Naive thymus-derived CD4-positive, alpha-beta T cell (primary cell): ENCODE data around the gene COX10. TPM values are rescaled to one million over a fixed set of nuclear protein-coding genes. Genes with fewer than 3 reads are reported as not detected.
"Not testable (repeated sequence)": the region's sequence is repeated elsewhere in the genome, so short reads cannot be mapped to it uniquely, and the experiment has no call there.

ENCODE experiments used
- ATAC-seq: fragments of 150-1000 bp; cut with Tn5 transposase; 2 replicates; pipeline ENCODE4 v1.10.0; 2021; ENCODE audit warnings: mild to moderate bottlenecking, moderate library complexity
- CTCF ChIA-PET: fragments of 350-600 bp; sonication (Branson Sonifier 250); formaldehyde crosslinking; loops from one replicate; lab custom pipeline; 2021; ENCODE audit warnings: antibody characterized with exemption; lab: Charles Lee
- POLR2A ChIA-PET: fragments of 350-600 bp; sonication (Branson Sonifier 250); formaldehyde crosslinking; loops from one replicate; lab custom pipeline; 2021; ENCODE audit warnings: antibody characterized with exemption, inconsistent platforms; lab: Charles Lee
- DNase-seq, 9 donors: peaks; one replicate each; pipeline versions ENCODE4 v3.0.0 to v3.0.0-alpha.2; 2020 to 2022; ENCODE audit warnings: mixed read lengths in 1 of 9
- H3K27ac ChIP-seq: one replicate; pipeline ENCODE4 v1.7.0; 2013; ENCODE audit warnings: mild to moderate bottlenecking, low read depth, low read length, moderate library complexity
- H3K27me3 ChIP-seq, 2 donors: one replicate each; pipeline ENCODE4 v1.7.0; 2013; ENCODE audit warnings: low read length in 2 of 2, mild to moderate bottlenecking in 2 of 2, moderate library complexity in 2 of 2; ENCODE audit not compliant: control insufficient read depth in 2 of 2, insufficient read depth in 2 of 2
- H3K36me3 ChIP-seq, 3 experiments: 1 replicate in 2 of 3; 2 replicates in 1 of 3; pipeline ENCODE4 v1.7.0; 2013; ENCODE audit warnings: low read length in 3 of 3, mild to moderate bottlenecking in 3 of 3, moderate library complexity in 1 of 3; ENCODE audit not compliant: insufficient read depth in 3 of 3, control insufficient read depth in 2 of 3
- H3K4me1 ChIP-seq, 2 donors: one replicate each; pipeline ENCODE4 v1.7.0; 2013; ENCODE audit warnings: low read length in 2 of 2, mild to moderate bottlenecking in 2 of 2, moderate library complexity in 1 of 2; ENCODE audit not compliant: control insufficient read depth in 2 of 2, insufficient read depth in 2 of 2
- H3K4me3 ChIP-seq: 2 replicates; pipeline ENCODE4 v1.7.0; 2013; ENCODE audit warnings: mild to moderate bottlenecking, low read length
- H3K9me3 ChIP-seq, 3 experiments: 1 replicate in 2 of 3; 2 replicates in 1 of 3; pipeline ENCODE4 v1.7.0; 2013; ENCODE audit warnings: low read length in 3 of 3; ENCODE audit not compliant: control insufficient read depth in 2 of 3
- H3K27ac Mint-ChIP-seq, 9 donors: one replicate each; pipeline ENCODE4 v1.8.0; 2020 to 2022; ENCODE audit warnings: mixed read lengths in 9 of 9, mild to moderate bottlenecking in 8 of 9, moderate library complexity in 5 of 9, inconsistent platforms in 2 of 9
- H3K27me3 Mint-ChIP-seq, 5 donors: one replicate each; pipeline ENCODE4 v1.8.0; 2021 to 2022; ENCODE audit warnings: mixed read lengths in 5 of 5, mild to moderate bottlenecking in 1 of 5
- H3K36me3 Mint-ChIP-seq, 5 donors: one replicate each; pipeline ENCODE4 v1.8.0; 2020 to 2022; ENCODE audit warnings: mixed read lengths in 5 of 5, mild to moderate bottlenecking in 3 of 5, inconsistent platforms in 1 of 5
- H3K4me1 Mint-ChIP-seq, 7 donors: one replicate each; pipeline ENCODE4 v1.8.0; 2020 to 2022; ENCODE audit warnings: mixed read lengths in 7 of 7, mild to moderate bottlenecking in 3 of 7, inconsistent platforms in 1 of 7
- H3K4me3 Mint-ChIP-seq, 10 donors: one replicate each; pipeline ENCODE4 v1.8.0; 2020 to 2022; ENCODE audit warnings: mild to moderate bottlenecking in 10 of 10, mixed read lengths in 10 of 10, moderate library complexity in 6 of 10, inconsistent platforms in 2 of 10
- H3K9me3 Mint-ChIP-seq, 11 donors: one replicate each; pipeline ENCODE4 v1.8.0; 2020 to 2022; ENCODE audit warnings: mixed read lengths in 11 of 11, mild to moderate bottlenecking in 4 of 11, inconsistent platforms in 1 of 11, moderate library complexity in 1 of 11
- intact Hi-C, 2 donors: fragments of 100-400 bp; cut with micrococcal nuclease; formaldehyde crosslinking; loops; one replicate each; pipeline ENCODE4 v1.15.1; 2023
- polyA plus RNA-seq, 2 donors: library from polyadenylated mRNA; unstranded; fragments of 300-500 nt; fragmentation: Illumina TruSeq; gene quantifications; one replicate each; pipeline ENCODE4 v1.2.3, GENCODE V29; 2021
- total RNA-seq, 6 experiments: library from RNA in 5 of 6; stranded (reverse) in 5 of 6; gene quantifications; 1 replicate in 5 of 6; 2 replicates in 1 of 6; pipeline ENCODE4 v1.2.3 and lab custom pipeline; 2021 to 2026

The COX10 gene
- total and polyA plus RNA-seq, 7 experiments from 2014 or later: 16.2 to 30.6 (median 20.2) TPM

- H3K27ac ChIP-seq, H3K4me1 ChIP-seq, POLR2A ChIA-PET, H3K9me3 Mint-ChIP-seq, H3K27me3 Mint-ChIP-seq, H3K4me3 Mint-ChIP-seq, intact Hi-C loops, DNase-seq, H3K4me3 ChIP-seq, H3K36me3 ChIP-seq, ATAC-seq, H3K27me3 ChIP-seq, H3K9me3 ChIP-seq: not testable (repeated sequence)
- CTCF ChIA-PET: interaction anchor here (0.7 kb wide), 1 partner anchor 168 kb away, joined by 4 read pairs; no protein-coding TSS in a partner anchor
- peaks cover 0 to 18% (median 3%) of the 10 kb centered on the region in 5 donors for H3K36me3 Mint-ChIP-seq
- peak overlapping the region in 3 of 9 donors; percentile 46 to 72 (median 66) for H3K27ac Mint-ChIP-seq
- H3K4me1 Mint-ChIP-seq: peaks cover 0 to 13% (median 8%) of the 10 kb centered on the region in 7 donors
Measured at GRCh38 chr17:14176989-14177388, 107.7 kb downstream of the COX10 start.

- Mint-ChIP-seq H3K36me3 (peaks cover 0 to 15% (median 0%) of the 10 kb centered on the region in 5 donors), H3K4me1 (peaks cover 0 to 13% (median 8%) of the 10 kb centered on the region in 7 donors)
- H3K9me3 Mint-ChIP-seq, DNase-seq, H3K4me3 ChIP-seq, H3K4me1 ChIP-seq, H3K27ac Mint-ChIP-seq, H3K9me3 ChIP-seq, H3K27me3 ChIP-seq, H3K36me3 ChIP-seq, H3K4me3 Mint-ChIP-seq, H3K27ac ChIP-seq, H3K27me3 Mint-ChIP-seq, POLR2A ChIA-PET, intact Hi-C loops, ATAC-seq, CTCF ChIA-PET: not testable (repeated sequence)
Measured at GRCh38 chr17:14177801-14178200, 108.5 kb downstream of the COX10 start.

GRCh38 chr17:14179951-14180350 is 110.6 kb downstream of the COX10 start:
- CTCF ChIA-PET, POLR2A ChIA-PET, H3K9me3 ChIP-seq, H3K9me3 Mint-ChIP-seq, H3K27me3 Mint-ChIP-seq, H3K4me3 ChIP-seq, H3K27me3 ChIP-seq, intact Hi-C loops, H3K27ac Mint-ChIP-seq, H3K4me3 Mint-ChIP-seq, H3K4me1 ChIP-seq, DNase-seq, H3K27ac ChIP-seq, ATAC-seq, H3K36me3 ChIP-seq: not testable (repeated sequence)
- peaks cover 0 to 16% (median 0%) of the 10 kb centered on the region in 5 donors for H3K36me3 Mint-ChIP-seq
- H3K4me1 Mint-ChIP-seq: peaks cover 0 to 18% (median 7%) of the 10 kb centered on the region in 7 donors

GRCh38 chr17:14182084-14182483 is 112.8 kb downstream of the COX10 start:
- Mint-ChIP-seq H3K4me1 (peaks cover 0 to 26% (median 14%) of the 10 kb centered on the region in 7 donors), H3K27ac (peak overlapping the region in 1 of 9 donors; percentile 40), H3K36me3 (peaks cover 0 to 14% (median 0%) of the 10 kb centered on the region in 5 donors)
- POLR2A ChIA-PET, H3K4me1 ChIP-seq, H3K9me3 ChIP-seq, CTCF ChIA-PET, H3K27ac ChIP-seq, DNase-seq, ATAC-seq, H3K27me3 Mint-ChIP-seq, H3K9me3 Mint-ChIP-seq, H3K4me3 ChIP-seq, H3K4me3 Mint-ChIP-seq, intact Hi-C loops, H3K27me3 ChIP-seq, H3K36me3 ChIP-seq: not testable (repeated sequence)

- peaks cover 3 to 27% (median 20%) of the 10 kb centered on the region in 7 donors for H3K4me1 Mint-ChIP-seq
- H3K4me3 Mint-ChIP-seq, intact Hi-C loops, H3K36me3 ChIP-seq, ATAC-seq, H3K4me3 ChIP-seq, H3K27me3 Mint-ChIP-seq, H3K9me3 Mint-ChIP-seq, H3K27me3 ChIP-seq, H3K9me3 ChIP-seq, DNase-seq, POLR2A ChIA-PET, H3K27ac ChIP-seq, CTCF ChIA-PET, H3K4me1 ChIP-seq: not testable (repeated sequence)
- H3K27ac Mint-ChIP-seq: peak overlapping the region in 4 of 9 donors; percentile 36 to 65 (median 52)
- peaks cover 0 to 13% (median 0%) of the 10 kb centered on the region in 5 donors for H3K36me3 Mint-ChIP-seq
Measured at GRCh38 chr17:14184536-14184935, 115.2 kb downstream of the COX10 start.

GRCh38 chr17:14186443-14186842 is 117.1 kb downstream of the COX10 start:
- POLR2A ChIA-PET, H3K27ac ChIP-seq, DNase-seq, H3K9me3 ChIP-seq, H3K9me3 Mint-ChIP-seq, intact Hi-C loops, CTCF ChIA-PET, H3K4me1 ChIP-seq, H3K4me3 Mint-ChIP-seq, H3K27me3 ChIP-seq, H3K36me3 ChIP-seq, H3K4me3 ChIP-seq, ATAC-seq, H3K27me3 Mint-ChIP-seq: not testable (repeated sequence)
- peaks cover 0 to 19% (median 0%) of the 10 kb centered on the region in 5 donors for H3K36me3 Mint-ChIP-seq
- H3K4me1 Mint-ChIP-seq: peaks cover 14 to 43% (median 33%) of the 10 kb centered on the region in 7 donors
- H3K27ac Mint-ChIP-seq: peak overlapping the region in 8 of 9 donors; percentile 2 to 90 (median 58)

- H3K4me3 Mint-ChIP-seq: peak overlapping the region in 2 of 10 donors; percentile 6 to 60
- H3K9me3 ChIP-seq, H3K36me3 ChIP-seq, DNase-seq, H3K27ac ChIP-seq, CTCF ChIA-PET, intact Hi-C loops, H3K4me3 ChIP-seq, H3K27me3 Mint-ChIP-seq, POLR2A ChIA-PET, H3K27me3 ChIP-seq, H3K9me3 Mint-ChIP-seq, ATAC-seq: not testable (repeated sequence)
- peaks cover 31 to 73% (median 56%) of the 10 kb centered on the region in 7 donors for H3K4me1 Mint-ChIP-seq
- H3K27ac Mint-ChIP-seq: peak overlapping the region in 5 of 9 donors; percentile 82 to 94 (median 89)
- peaks cover 0 to 27% (median 0%) of the 10 kb centered on the region in 5 donors for H3K36me3 Mint-ChIP-seq
- H3K4me1 ChIP-seq: peaks cover 26% of the 10 kb centered on the region in 2 donors
Measured at GRCh38 chr17:14190774-14191173, 121.5 kb downstream of the COX10 start.
